HEK293 (cell line): Measurements from ENCODE around the gene CKAP2L.
A peak's percentile ranks its signal among the peaks of the same experiment; 100 is the strongest.

Experiments used
- CTCF ChIA-PET: fragments of 350-600 bp; formaldehyde crosslinking; extraction: SDS; loops from one replicate; lab custom pipeline; 2021; ENCODE audit warnings: antibody characterized with exemption; lab: Yijun Ruan, JAX
- POLR2A ChIA-PET: fragments of 300-600 bp; formaldehyde crosslinking; extraction: SDS; loops from one replicate; lab custom pipeline; 2020; ENCODE audit warnings: antibody characterized with exemption, inconsistent platforms; lab: Yijun Ruan, JAX
- H3K27ac ChIP-seq: fragments of 200-500 bp; sonication (Bioruptor generic); 2 replicates; pipeline ENCODE4 v1.5.1; 2014; ENCODE audit warnings: low read depth, low read length, control low read depth, inconsistent platforms; ENCODE audit errors: extremely low read depth
- H3K36me3 ChIP-seq, 2 experiments: fragments of 200-500 bp in 1 of 2; sonication (Bioruptor generic) in 1 of 2; 1 replicate in 1 of 2; 2 replicates in 1 of 2; pipeline ENCODE4 v1.5.1; 2014 to 2017; ENCODE audit warnings: inconsistent platforms in 2 of 2, low read length in 2 of 2; ENCODE audit not compliant: control insufficient read depth in 2 of 2, insufficient read depth in 1 of 2
- H3K4me1 ChIP-seq: fragments of 200-500 bp; sonication (Bioruptor generic); 2 replicates; pipeline ENCODE4 v1.5.1; 2014; ENCODE audit warnings: mild to moderate bottlenecking, low read length, inconsistent platforms; ENCODE audit not compliant: control insufficient read depth, insufficient read depth
- H3K4me3 ChIP-seq: 2 replicates; pipeline ENCODE4 v1.5.1; 2011; ENCODE audit warnings: low read depth, mild to moderate bottlenecking, control low read depth, low read length, moderate library complexity
- H3K9me3 ChIP-seq: fragments of 200-500 bp; sonication (Bioruptor generic); 2 replicates; pipeline ENCODE4 v1.5.1; 2014; ENCODE audit warnings: low read depth, low read length, inconsistent platforms; ENCODE audit not compliant: control insufficient read depth, insufficient read depth
- PRDM2 ChIP-seq: fragments of 450-650 bp; formaldehyde crosslinking; IDR thresholded peaks from 2 replicates; pipeline ENCODE4 v1.5.1; 2016; ENCODE audit warnings: missing biosample characterization, missing genetic modification characterization, borderline replicate concordance
- PRDM4 ChIP-seq: fragments of 450-650 bp; formaldehyde crosslinking; IDR thresholded peaks from 2 replicates; pipeline ENCODE4 v1.5.1; 2017; ENCODE audit warnings: missing biosample characterization, missing genetic modification characterization
- SALL2 ChIP-seq: fragments of 450-650 bp; formaldehyde crosslinking; IDR thresholded peaks from 2 replicates; pipeline ENCODE4 v1.5.0; 2017; ENCODE audit warnings: missing biosample characterization, mild to moderate bottlenecking, missing genetic modification characterization, borderline replicate concordance
- SCRT2 ChIP-seq: fragments of 450-650 bp; formaldehyde crosslinking; IDR thresholded peaks from 2 replicates; pipeline ENCODE4 v1.5.1; 2016; ENCODE audit warnings: missing biosample characterization, missing genetic modification characterization
- ZBTB17 ChIP-seq: fragments of 450-650 bp; formaldehyde crosslinking; IDR thresholded peaks from 2 replicates; pipeline ENCODE4 v1.5.1; 2016; ENCODE audit warnings: missing biosample characterization, missing genetic modification characterization
- ZFP69B ChIP-seq: fragments of 450-650 bp; formaldehyde crosslinking; IDR thresholded peaks from 2 replicates; pipeline ENCODE4 v1.5.1; 2016; ENCODE audit warnings: missing biosample characterization, missing genetic modification characterization
- ZNF114 ChIP-seq: fragments of 450-650 bp; formaldehyde crosslinking; IDR thresholded peaks from 2 replicates; pipeline ENCODE4 v1.5.0; 2017; ENCODE audit warnings: missing biosample characterization, missing genetic modification characterization
- ZNF221 ChIP-seq: fragments of 450-650 bp; formaldehyde crosslinking; IDR thresholded peaks from 2 replicates; pipeline ENCODE4 v1.5.1; 2017; ENCODE audit warnings: missing biosample characterization, missing genetic modification characterization, borderline replicate concordance
- ZNF488 ChIP-seq: fragments of 450-650 bp; formaldehyde crosslinking; IDR thresholded peaks from 2 replicates; pipeline ENCODE4 v1.5.1; 2016; ENCODE audit warnings: missing biosample characterization, missing genetic modification characterization
- ZNF521 ChIP-seq: fragments of 450-650 bp; formaldehyde crosslinking; IDR thresholded peaks from 2 replicates; pipeline ENCODE4 v1.5.1; 2017; ENCODE audit warnings: missing biosample characterization, mild to moderate bottlenecking, missing genetic modification characterization
- ZNF580 ChIP-seq: fragments of 450-650 bp; formaldehyde crosslinking; IDR thresholded peaks from 2 replicates; pipeline ENCODE4 v1.5.1; 2016; ENCODE audit warnings: missing biosample characterization, missing genetic modification characterization
- ZNF792 ChIP-seq: fragments of 450-650 bp; formaldehyde crosslinking; IDR thresholded peaks from 2 replicates; pipeline ENCODE4 v1.5.1; 2016; ENCODE audit warnings: missing biosample characterization, missing genetic modification characterization
- ZSCAN4 ChIP-seq: fragments of 450-650 bp; formaldehyde crosslinking; IDR thresholded peaks from 2 replicates; pipeline ENCODE4 v1.5.1; 2017; ENCODE audit warnings: missing biosample characterization, missing genetic modification characterization
- TF ChIP-seq, protein P1 (sequence below): fragments of 450-650 bp; formaldehyde crosslinking; IDR thresholded peaks from 2 replicates; pipeline ENCODE4 v1.5.1; 2017; ENCODE audit warnings: missing biosample characterization, missing genetic modification characterization

Gene CKAP2L

GRCh38 chr2:112783187-112783714, 18.8 kb upstream of the CKAP2L start (continued):
- TF ChIP-seq PRDM4 (tag by site-specific recombination) = peak; percentile 60; the same call in 1 of the 2 replicates

DNA sequence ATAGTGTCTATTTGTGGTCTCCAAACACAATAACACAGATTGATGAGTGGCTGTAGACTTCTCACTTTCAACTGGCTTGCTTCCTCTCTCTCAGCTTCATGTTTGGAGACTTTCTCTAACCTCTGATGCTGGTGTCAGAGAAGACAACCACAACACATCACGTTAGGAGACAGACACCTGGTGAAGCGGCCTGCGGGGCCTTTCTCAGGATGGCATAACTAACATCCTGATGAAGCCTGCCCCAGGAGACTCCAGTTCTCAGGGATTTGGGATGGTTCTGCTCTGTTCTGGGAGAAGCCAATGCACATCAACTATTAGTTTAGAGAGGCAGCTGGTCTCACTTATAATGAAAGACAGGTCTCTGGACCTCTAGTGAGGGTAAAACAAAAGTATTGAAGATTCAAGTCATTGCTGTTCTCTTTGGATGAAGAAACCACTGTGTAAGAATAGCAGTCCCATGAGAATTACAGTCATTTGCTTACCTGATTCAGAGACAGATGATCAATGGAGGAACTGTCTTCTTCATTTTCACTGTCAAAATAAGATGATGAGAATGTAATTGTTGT, 17.9 kb upstream of the CKAP2L start:
- no peak overlapping the region for H3K27ac ChIP-seq
- H3K9me3 ChIP-seq = no peaks in the 10 kb centered on the region
- no peaks in the 10 kb centered on the region for H3K36me3 ChIP-seq
- ChIA-PET CTCF (interaction anchor here (0.7 to 0.8 kb wide), 2 partner anchors 9 to 69 kb away, joined by 3 read pairs; no protein-coding TSS in a partner anchor), POLR2A (interaction anchor here (0.6 kb wide), 1 partner anchor 28 kb away, joined by 4 read pairs; no protein-coding TSS in a partner anchor)
- H3K4me3 ChIP-seq = no peak overlapping the region
- TF ChIP-seq SCRT2 (tag by site-specific recombination) (no peak), SALL2 (tag by site-specific recombination) (no peak), ZNF792 (no peak), ZNF521 (tag by site-specific recombination) (no peak)
- H3K4me1 ChIP-seq = no peaks in the 10 kb centered on the region

- ChIA-PET CTCF (interaction anchor here (1.5 kb wide), 1 partner anchor 105 kb away, joined by 5 read pairs; no protein-coding TSS in a partner anchor), POLR2A (no interaction called here)
- Histone ChIP-seq H3K4me1 (no peaks in the 10 kb centered on the region), H3K27ac (no peak overlapping the region), H3K36me3 (no peaks in the 10 kb centered on the region), H3K9me3 (no peaks in the 10 kb centered on the region), H3K4me3 (no peak overlapping the region)
- TF ChIP-seq ZNF580 (tag by site-specific recombination) (no peak), ZFP69B (tag by site-specific recombination) (no peak), ZSCAN4 (tag by site-specific recombination) (no peak), ZNF114 (tag by site-specific recombination) (no peak), ZNF221 (tag by site-specific recombination) (no peak)
These were observed 15.2 kb upstream of the CKAP2L start for GRCh38 chr2:112779598-112779997.

- ChIA-PET POLR2A (no interaction called here), CTCF (interaction anchor here (0.7 to 0.9 kb wide), 2 partner anchors 33 to 49 kb away, joined by 3 to 5 read pairs; no protein-coding TSS in a partner anchor)
These were observed 12.6 kb upstream of the CKAP2L start for GRCh38 chr2:112777036-112777435.

More at GRCh38 chr2:112777036-112777435, 12.6 kb upstream of the CKAP2L start:
- H3K4me3 ChIP-seq = no peak overlapping the region
- no peaks in the 10 kb centered on the region for H3K4me1 ChIP-seq
- H3K9me3 ChIP-seq = no peaks in the 10 kb centered on the region
- H3K36me3 ChIP-seq = no peaks in the 10 kb centered on the region
- H3K27ac ChIP-seq = no peak overlapping the region
- TF ChIP-seq, protein P1, sequence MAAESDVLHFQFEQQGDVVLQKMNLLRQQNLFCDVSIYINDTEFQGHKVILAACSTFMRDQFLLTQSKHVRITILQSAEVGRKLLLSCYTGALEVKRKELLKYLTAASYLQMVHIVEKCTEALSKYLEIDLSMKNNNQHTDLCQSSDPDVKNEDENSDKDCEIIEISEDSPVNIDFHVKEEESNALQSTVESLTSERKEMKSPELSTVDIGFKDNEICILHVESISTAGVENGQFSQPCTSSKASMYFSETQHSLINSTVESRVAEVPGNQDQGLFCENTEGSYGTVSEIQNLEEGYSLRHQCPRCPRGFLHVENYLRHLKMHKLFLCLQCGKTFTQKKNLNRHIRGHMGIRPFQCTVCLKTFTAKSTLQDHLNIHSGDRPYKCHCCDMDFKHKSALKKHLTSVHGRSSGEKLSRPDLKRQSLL (tag by site-specific recombination) = no peak
- TF ChIP-seq ZBTB17 (tag by site-specific recombination) (no peak), PRDM2 (tag by site-specific recombination) (no peak), ZNF488 (tag by site-specific recombination) (no peak)
